GM10266 (cell line): ENCODE data around the gene KDM5C.

Experiments used
- DNase-seq: peaks from one replicate; pipeline ENCODE4 v3.0.0; 2012; ENCODE audit errors: extremely low spot score
- CTCF ChIP-seq: IDR thresholded peaks from 2 replicates; pipeline ENCODE4 v1.5.1; 2012; ENCODE audit warnings: mild to moderate bottlenecking, low read depth; ENCODE audit not compliant: control insufficient read depth, insufficient read depth; ENCODE audit errors: missing control alignments

The KDM5C gene

GRCh38 chrX:53163436-53163835 is 61.6 kb downstream of the KDM5C start:
- no peak for TF ChIP-seq CTCF
- DNase-seq: no peak

DNA sequence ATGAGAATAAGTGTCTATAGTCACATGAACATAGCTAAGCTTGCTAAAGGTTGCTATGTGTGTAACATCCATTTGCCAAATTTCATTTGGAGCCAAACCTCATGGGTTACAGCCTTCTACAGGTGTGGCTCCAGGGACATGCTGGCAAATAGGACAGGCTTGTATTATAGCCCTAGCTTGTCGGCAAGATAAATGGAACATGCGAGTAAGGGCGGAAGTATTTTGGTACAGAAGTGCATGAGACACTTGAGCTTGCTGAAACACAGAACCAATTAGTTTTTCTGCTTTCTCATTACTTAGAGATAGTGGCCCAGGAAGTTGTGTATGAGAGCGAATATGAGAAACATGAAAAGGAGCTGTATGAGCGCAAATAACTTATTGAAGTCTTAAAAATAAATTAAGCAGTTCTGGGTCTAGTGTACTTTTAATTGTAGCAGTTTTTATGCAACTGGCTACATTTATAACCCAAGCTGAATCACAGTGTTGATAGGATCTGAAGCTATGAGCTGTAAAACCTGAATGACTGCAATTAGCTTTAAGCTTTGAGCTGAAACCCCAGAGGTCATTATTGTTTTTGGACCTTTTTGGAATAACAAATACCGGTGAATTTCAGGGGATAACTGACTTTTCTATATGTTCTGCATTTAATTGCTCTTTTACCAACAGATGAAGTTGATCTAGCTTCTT is 64.6 kb downstream of the KDM5C start:
- no peak for DNase-seq
- no peak for TF ChIP-seq CTCF

DNA sequence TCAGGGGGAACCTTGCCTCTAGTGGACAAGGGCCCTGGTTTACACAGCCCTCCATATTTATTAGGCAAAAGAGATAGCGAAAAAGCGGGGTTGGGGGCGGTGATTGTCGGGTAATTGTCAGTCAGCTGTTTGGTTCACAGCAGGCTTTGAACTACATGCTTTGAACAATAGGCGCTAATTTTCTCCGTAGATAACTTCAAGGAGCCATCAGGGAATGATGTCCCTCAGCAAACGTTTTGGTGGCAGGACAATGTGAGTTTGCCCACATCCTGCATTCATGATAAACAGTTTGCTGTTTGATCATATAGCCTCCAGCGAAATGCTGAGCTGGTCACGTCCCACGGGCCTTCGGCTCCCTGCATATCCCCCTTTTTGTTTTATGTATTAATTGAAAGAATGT is 65.8 kb downstream of the KDM5C start:
- TF ChIP-seq CTCF: no peak
- no peak for DNase-seq

- DNase-seq: no peak
Observed at GRCh38 chrX:53156207-53156596, 68.8 kb downstream of the KDM5C start.

GRCh38 chrX:53155512-53156206 is 69.3 kb downstream of the KDM5C start:
- DNase-seq: no peak
- TF ChIP-seq CTCF: no peak

More at GRCh38 chrX:53156207-53156596, 68.8 kb downstream of the KDM5C start:
- no peak for TF ChIP-seq CTCF

DNA sequence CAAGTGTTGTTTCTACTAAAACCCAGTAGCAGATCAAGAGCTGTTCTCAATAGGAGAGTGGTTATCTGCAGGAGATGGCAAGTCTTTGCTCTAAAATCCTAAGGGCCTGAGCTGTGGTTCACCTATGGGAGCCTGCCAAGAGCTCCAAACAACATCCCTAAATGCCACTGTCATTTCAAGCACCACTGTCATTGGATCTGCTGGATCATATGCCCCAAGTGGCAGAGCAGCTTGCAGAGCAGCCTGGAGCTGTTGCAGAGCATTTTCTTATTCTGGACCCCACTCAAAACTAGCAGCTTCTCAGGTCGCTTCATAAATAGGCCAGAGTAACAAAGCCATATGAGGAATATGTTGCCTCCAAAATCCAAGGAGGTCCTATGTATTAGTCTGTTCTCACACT is 71.4 kb downstream of the KDM5C start:
- no peak for DNase-seq
- no peak for TF ChIP-seq CTCF
